Stimulated activated CD4-positive, alpha-beta T cell treated with anti-CD3 and anti-CD28 coated beads, Interleukin-2, amount 100 ng/mL, for 48 hours (primary cell): ENCODE results near the gene CD53.

ENCODE experiments used
- DNase-seq, 2 donors: peaks; one replicate each; pipeline ENCODE4 v3.0.0-alpha.2; 2020

The CD53 gene

DNA sequence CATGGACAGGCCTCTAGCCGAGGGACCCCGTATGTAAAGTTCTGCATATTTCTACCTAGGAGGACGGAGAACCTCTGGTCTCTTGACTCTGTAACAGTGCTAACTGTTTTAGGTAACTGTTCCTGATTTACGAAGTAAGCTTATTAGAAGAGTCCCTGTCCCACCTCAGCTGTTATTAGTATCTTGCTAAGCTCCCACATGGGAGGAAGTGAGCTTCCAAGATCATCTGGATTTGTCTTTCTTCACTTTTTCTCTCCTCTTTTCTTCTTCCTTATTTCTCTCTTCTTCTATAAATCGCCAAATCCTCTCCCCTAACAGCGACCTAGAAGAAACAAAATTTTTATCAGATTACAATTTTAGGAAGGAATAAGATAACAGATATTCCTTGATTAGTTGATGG lies 4.4 kb downstream of the CD53 start:
- DNase-seq = no peak

DNA sequence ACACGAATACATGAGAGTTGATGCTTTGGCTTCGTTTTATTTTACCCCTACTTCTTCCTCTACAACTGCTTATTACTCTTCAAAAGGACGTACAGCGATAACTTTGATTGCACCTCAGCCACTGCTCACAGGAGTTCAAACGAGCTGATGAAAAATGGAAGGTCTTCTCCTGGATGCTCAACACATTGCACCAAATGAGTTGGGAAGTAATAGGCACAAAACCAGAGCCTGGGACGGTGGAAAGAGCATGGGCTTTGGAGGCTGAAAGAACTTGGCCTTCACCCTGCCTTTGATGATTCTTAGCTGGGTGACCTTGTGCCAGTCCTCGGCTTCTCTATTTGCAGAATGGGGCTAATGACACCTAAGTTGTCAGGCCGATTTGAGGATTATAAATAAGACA lies 4.8 kb downstream of the CD53 start:
- no peak for DNase-seq

DNA sequence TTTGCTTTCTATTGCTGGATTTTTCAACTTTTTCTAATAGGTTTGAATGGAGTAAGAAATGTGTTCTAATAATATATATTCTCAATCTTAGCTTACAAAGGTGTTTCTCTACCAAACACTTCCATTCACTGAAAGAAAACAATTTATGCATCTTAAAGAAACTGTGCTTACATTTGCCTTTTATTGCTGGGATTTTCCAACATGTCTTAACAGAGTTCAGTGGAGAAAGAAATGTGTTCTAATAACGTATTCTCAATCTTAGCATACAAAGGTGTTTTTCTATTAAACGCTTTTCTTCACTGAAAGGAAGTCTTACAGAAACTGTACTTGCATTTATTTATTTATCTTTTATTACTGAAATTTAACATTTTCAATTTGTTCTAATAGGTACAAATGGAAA lies 5.6 kb downstream of the CD53 start:
- no peak for DNase-seq

DNA sequence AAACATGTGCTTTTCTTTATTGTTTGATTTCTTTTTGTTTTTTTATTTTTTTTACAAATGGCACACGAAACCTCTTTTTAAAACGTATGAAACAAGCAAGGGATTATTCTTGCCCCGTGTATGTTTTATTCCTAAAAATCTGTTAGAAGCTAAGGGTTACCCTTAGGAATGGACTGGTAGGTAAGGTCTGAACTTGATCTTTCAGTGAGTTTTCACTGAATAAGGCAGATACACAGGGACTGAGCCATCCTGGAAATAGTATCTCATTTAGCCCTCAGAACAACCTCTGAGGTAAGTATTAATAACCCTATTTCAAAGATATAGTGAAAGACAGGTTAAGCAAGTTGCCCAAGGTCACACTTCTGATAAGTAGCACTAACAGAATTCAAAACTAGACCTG lies 6.0 kb downstream of the CD53 start:
- no peak for DNase-seq

DNA sequence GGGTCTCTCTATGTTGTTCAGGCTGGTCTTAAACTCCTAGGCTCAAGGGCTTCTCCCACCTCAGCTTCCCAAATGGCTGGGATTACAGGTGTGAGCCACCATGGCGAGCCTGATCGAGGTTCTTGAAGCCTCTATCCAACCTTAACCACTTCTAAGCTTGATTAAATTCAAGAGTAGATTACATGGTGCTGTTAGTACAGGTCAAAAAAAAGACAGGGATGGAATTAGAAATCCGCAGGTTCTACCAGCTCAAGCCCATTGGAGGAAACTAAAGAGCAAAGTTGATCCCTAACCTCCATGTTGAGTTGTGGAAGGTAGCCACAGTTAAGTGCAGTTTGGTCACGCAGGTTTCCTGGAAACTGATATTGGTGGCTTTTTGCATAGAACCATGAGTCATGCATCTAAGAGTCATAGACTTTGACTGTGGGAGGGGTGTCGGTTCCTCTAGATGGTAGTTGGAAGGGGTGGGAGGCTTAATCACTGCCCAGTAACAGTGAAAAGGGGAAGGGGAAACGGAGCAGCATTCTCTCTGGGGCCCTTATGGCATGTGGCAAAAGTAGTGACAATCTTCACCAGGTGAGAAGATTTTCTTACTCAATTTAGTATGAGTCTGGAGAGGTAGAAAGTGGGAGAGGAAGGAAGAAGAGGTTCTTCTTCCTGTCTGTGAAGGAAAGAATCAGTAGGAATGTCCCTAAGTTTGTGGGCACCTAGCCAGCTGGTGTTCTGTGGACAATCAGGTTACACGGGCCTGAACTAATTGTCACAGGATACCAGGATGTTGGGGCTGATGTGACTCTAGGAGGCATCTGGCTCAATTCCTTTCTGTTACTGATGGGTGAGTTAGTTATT lies 7.0 kb downstream of the CD53 start:
- DNase-seq = peak; percentile 50 to 57

DNA sequence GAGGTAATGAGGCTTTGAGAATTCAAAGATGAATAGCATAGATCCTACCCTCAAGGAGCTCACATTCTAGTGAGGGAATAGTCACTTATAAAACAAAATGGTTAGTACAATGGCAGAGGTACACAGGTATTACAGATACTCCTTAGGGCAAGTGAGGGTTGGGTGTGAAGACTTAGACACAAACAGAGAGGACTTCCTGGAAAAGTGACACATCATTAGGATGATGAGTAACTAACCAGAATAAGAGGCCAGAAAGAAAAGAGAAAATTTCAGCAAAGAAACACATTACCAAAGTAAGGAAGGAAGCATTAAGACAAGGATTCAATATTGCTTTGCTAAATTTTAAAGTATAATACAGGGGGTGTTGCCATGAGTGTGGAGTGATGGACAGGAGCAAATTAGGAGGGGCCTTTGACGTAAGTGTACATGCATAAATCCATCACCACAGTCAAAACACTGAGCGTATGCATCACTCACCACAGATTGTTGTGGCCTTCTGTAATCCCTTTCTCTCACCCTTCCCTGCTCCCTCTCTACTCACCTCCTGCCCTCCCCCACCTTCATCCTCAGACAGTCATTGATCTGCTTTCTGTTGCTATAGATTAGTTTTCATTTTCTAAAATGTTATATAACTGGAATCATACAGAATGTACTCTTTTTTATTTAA lies 7.9 kb downstream of the CD53 start:
- no peak for DNase-seq

DNA sequence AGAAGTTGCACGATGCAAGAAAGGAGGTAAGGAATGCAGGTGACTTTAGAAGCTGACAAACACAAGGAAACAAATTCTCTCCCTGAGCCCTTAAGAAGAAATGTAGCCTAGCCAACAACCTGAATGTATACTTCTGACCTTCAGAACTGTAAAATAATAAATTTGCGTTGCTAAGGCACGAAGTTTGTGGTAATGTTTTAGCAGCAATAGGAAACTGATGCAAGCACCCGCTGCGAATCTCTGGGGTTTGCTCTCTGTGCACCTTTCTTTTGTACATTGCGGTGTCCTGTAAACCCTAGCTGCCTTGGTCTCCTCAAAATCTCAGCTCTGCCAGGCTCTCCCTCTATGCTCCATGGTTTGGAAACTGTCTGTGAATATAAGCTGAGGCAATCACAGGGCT lies 15.1 kb downstream of the CD53 start:
- no peak for DNase-seq

DNA sequence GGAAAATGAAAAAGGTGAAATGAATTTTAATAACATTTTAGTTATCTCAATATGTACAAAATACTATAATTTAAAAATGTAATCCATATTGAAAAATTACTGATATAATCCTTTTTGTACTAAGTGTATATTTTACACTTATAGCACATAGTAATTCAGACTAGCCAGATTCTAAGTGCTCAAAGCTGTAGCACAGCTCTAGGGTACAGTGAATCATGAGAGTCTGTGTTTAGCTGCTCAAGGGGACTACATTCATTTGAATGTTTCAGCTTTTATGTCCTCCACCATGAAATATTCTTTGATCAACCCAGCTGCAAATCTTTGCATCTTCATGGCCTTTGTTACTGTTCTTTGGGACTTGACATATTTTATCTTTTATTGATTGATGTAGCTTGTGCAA lies 15.7 kb downstream of the CD53 start:
- no peak for DNase-seq

DNA sequence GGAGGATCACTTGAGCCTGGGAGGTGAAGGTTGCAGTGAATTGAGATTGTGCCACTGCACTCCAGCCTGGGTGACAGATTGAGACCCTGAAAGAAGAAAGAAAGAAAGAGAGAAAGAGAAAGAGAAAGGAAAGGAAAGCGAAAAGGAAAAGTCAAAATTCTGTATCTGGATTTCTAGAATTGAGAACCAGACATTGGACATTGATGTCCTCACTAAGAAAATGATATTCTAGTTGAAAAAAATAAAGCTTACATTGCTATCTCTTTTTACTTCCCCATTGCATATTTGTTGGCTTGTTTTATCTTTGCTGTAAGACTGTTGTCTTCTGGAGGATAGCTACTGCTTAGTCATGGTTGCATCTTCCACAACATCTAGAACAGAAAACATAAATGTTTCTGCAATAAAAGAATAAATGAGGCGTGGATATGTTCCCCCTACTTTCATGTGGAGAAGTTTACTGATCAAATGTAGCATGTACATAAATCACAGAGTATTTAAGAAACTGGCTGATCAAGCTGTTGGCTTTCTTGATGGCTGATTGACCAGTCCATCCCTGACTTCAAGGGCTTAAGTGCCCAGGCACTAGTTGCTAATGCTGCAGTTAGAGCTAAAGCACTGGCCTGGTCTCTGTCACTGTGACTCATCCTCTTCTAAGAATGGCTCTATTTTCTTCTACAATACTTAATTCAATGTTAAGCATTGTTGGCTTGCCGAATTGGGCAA lies 17.7 kb downstream of the CD53 start:
- DNase-seq = no peak

DNA sequence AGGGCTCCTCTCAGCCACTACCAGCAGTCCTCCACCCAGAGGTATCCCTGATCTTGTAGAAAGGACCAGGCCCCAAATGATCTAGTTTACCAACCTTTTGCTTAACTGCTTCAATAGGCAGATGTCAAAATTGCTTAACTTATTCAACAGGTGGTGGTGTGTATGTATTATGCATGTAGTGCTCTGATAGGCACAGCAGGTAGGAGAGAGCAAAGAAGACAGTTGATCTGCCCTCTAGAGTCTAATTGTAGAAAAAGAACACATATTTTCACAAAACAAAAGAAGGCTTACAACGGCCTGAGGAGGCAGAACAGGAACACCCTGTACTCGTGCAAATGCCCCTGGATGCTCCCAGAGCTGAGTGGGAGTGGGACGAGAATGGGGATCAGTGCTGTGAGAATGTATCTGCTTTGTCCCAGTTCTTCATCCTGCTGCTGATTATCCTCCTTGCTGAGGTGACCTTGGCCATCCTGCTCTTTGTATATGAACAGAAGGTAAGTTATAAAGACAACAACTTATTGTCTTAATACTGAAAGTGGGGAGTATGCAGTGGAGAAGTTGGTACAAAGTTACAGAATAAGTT lies 21.1 kb downstream of the CD53 start:
- DNase-seq = no peak

DNA sequence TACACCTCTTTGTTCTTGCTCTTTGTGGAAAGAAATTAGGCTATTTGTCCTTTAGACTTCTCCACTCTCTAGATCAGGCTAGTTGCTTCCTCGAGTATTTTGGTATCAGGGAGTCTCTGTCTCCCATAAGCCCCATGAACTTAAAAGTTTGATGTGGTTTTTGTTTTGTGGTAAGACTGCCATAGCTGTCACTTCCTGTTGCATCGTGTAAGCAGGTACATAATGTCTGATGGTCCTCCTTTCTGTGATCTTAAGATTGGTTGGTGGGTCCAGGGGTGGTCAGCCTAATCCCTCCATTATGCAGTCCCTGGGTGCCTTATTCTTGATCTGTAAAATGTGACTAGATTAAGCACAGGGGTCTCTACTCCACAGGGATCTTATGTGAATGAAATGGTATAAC lies 23.1 kb downstream of the CD53 start:
- no peak for DNase-seq

DNA sequence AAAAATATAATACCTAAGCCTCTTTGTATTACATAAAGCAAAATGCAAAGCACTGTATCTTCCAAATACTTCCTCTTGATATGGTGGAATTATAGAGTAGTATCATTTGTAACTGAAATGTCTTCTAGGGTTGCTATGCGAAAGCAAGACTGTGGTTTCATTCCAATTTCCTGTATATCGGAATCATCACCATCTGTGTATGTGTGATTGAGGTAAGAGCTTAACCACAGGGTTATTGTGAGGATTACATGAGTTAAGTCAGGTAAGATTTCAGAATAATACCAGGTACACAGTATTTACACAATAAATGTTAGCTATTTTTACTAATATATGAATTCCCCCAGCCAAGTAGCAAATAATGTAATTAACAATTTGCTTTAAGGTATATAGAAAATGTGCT lies 24.7 kb downstream of the CD53 start:
- no peak for DNase-seq

DNA sequence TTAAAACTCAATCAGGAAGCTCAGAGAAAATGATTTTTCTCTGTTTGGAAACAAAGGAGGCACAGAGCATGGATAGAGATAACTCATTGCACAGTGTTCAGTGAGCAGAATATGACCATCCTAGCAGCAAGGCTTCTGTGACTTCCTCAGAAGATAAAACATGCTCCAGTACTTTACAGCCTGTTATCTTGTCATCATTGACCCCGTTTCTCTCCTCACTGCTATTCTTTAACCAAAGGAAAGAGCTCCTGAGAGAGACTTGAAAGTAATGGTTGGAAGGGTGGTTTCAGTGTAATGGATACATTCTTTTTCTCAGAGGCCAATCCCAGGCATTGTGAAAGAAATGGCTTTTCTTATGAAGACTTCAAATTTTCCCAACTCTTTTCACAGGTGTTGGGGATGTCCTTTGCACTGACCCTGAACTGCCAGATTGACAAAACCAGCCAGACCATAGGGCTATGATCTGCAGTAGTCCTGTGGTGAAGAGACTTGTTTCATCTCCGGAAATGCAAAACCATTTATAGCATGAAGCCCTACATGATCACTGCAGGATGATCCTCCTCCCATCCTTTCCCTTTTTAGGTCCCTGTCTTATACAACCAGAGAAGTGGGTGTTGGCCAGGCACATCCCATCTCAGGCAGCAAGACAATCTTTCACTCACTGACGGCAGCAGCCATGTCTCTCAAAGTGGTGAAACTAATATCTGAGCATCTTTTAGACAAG lies 25.9 kb downstream of the CD53 start:
- no peak for DNase-seq

DNA sequence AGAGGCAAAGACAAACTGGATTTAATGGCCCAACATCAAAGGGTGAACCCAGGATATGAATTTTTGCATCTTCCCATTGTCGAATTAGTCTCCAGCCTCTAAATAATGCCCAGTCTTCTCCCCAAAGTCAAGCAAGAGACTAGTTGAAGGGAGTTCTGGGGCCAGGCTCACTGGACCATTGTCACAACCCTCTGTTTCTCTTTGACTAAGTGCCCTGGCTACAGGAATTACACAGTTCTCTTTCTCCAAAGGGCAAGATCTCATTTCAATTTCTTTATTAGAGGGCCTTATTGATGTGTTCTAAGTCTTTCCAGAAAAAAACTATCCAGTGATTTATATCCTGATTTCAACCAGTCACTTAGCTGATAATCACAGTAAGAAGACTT lies 26.5 kb downstream of the CD53 start:
- no peak for DNase-seq

DNA sequence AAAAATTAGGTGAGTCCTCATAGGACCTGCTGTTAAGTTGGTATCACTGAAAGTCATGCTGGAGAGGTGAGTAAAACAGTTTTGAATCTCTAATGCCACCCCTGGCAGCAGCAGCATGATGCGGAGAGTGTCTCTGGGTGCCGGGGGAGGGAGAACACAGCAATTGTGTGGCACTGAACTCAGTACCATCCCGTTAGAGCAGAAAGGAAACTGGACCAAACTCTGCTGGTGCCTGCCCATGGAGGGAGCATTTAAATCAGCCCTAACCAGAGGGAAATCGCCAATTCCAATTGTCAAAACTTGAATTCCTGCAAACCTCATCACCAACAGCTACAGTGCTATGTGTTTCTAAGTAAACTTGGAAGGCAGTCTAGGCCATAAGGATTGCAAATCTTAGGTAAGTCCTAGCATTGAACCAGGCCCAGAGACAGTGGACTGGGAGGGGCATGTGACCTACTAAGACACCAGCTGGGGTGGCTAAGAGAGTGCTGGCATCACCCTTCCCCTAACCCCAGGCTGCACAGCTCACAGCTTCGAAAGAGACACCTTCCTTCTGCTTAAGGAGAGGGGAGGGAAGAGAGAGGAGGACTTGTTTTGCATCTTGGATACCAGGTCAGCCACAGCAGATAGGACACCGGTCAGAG lies 30.0 kb downstream of the CD53 start:
- DNase-seq = no peak

DNA sequence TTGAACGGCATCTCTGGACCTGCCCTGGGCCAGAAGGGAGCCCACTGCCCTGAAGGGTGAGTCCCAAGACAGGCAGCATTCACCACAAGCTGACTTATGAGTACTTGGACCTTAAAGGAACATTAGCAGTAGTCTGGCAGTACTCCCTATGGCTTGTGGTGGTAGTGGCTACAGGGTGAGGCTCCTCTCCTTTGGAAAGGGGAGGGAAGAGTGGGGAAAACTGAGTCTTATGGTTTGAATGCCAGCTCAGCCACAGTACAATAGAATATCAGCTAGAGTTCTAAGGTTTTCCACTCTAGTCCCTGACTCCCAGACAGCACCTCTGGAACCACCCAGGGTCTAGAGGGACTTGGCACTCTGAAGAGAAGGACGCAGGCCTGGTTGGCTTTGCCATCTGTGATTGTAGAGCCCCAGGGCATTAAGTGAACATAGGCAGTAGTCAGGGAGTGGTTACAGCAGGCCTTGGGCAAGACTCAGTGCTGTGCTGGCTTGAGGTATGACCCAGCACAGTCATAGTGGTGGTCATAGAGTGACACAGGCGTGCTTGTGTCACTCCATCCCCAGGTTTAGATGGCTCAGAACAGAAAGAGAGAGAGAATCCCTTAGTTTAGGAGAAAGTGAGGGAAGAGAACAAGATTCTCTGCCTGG lies 31.0 kb downstream of the CD53 start:
- no peak for DNase-seq

DNA sequence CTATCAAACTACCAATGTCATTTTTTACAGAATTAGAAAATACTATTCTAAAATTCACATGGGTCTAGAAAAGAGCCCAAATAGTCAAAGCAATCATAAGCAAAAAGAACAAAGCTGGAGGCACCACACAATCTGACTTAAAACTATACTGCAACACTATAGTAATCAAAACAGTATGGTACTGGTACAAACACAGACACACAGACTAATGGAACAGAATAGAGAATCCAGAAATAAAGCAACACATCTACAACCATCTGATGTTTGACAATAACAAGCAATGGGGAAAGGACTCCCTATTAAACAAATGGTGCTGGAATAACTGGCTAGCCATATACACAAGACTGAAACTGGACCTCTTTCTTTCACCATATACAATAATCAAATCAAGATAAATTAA lies 39.8 kb downstream of the CD53 start:
- no peak for DNase-seq

DNA sequence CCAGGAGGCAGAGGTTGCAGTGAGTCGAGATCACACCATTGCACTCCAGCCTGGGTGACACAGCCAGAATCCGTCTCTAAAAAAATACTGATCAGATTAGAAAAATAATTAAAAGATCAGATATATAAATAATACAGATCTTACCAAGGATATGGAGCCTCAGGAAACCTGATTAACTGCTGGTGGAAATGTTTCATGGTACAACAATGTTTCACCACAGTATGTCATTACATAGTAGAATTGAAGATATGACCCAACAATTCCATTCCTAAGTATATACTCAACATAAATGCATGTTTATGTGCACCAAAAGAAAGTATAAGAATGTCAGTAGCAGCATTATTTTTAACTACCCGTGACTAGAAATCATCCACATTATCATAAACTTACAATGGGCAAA lies 41.7 kb downstream of the CD53 start:
- no peak for DNase-seq

DNA sequence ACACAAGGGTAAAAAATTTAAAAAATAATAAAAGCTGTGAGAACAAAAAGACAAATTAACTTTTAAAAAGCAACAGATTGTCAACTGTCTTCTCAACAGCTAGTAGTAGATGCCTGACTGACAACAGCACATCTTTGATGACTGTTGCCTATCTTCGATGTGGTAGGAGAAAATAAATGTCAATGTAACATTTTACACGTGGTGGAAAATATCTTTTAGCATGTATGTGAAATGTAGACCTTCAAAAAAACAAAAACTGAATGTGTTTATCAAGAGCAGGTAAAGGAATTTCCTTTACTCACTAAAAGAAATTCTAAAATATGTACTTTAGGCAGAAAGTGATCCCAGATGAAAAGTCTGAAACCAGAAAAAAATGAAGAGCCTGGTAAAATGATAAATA lies 42.9 kb downstream of the CD53 start:
- no peak for DNase-seq

DNA sequence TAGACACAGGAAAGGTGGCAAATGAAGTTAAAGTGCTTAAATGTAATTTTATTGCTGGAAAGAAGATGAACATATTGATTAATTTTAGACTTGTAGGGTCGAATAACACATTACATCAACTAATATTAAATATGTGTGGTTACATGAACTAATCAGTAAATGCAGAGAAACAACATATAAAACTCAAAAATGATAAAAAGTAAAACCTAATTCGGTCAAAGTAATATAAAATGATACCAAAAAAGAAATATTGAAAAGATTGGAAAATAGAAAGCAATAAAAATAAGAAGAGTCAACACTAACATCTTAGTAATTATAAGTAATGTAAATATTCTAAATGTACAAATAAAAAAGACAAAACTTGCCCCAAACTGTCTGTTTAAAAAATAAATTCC lies 43.3 kb downstream of the CD53 start:
- no peak for DNase-seq

DNA sequence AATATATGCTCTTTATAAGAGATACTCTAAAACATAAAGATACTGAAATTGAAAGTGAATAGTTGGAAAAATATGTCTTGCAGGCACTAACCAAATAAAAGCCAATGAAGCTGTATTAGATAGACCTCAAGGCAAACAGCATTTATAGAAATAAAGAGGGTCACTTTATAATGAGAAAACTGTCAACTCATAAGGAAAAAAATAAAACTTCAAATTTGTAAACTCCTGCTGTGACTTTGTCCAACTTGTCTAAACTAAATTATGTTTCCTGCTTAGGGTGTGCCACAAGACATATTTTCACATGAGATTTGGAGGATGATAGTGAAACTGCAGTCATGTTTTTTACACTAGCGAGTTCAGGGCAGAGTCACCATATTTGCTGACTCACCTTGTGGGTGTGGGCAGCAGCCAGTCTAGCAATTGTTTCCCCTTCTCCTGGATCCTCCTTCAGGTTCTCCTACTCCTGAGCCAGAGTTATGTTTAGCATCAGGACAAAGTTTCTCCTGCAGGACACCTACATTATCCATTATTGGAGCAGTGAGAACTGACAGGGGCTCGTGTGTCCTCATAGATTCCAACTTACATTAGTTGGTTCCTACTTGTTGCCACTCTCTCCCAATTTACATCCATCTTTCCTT lies 43.8 kb downstream of the CD53 start:
- DNase-seq = no peak
